ENCODE measurements around the gene ARFGAP2. TPM values are rescaled to one million over a fixed set of nuclear protein-coding genes. Genes with fewer than 3 reads are reported as not detected.
A peak's percentile ranks its signal among the peaks of the same experiment; 100 is the strongest.

ARFGAP2 gene
- total and polyA plus RNA-seq, 2 donors (not counting 3 experiments of a cell fraction or from before 2014, with no cell fraction given) = 78.9 to 108 TPM

DNA sequence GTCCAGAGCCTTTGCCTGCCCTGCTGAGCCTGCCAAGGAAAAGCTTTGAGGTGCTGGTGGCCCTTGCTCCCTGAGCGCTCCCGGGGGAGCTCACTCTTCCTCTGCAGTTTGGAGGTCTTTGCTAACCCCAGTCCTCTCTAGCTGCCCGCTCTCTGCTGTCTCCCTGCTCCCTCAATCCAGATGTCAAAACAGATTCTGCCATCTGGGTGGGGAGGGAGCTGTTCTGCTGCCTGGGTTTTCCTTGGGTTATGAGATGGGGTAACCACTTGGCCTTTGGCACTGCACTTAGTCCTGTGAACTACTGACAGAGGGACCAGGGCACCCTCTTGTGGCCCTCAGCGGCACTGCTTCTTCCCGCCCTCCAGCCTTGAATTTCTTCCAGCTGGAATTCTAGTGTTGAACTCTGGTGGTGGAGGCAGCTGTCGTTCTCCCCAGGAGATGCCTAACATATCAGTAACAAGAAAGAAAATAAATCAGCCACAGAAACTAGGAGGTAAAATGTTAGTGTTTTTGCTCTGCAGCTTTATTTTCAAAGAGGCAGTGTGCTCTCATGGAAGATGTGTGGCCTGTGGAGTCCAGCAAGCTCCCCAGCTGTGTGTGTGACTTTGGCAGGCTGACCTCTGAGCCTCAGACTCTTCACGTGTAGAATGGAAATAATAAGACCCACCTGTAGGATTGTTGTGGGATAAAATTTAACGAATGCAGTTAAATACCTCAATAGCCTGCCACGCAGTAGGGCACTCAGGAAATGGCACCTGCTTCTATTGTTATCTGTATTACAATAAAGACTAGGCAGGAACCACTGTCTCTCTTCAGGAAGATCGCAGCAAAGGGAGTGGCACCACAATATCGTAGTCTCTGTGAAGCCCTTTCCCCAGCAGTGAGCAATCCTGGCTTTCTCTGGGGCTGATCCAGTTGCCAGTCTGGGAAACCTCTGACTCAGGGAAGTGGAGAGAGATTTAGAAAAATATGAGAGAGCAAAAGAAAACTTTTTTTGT is 23.4 kb downstream of the ARFGAP2 start:
- Histone ChIP-seq H2AFZ (ENCODE audit: low read depth, low read length) (no peak overlapping the region), H3K9me3 (replicated peaks; ENCODE audit: control insufficient read depth, insufficient read depth, low read length) (no peaks in the 10 kb centered on the region), H4K20me1 (replicated peaks; ENCODE audit: control insufficient read depth, extremely low read depth, insufficient read depth, low read length) (no peaks in the 10 kb centered on the region), H3K79me2 (ENCODE audit: control insufficient read depth, insufficient read depth, low read length) (no peaks in the 10 kb centered on the region), H3K9me1 (replicated peaks; ENCODE audit: control insufficient read depth, extremely low read depth, insufficient read depth, low read length) (no peaks in the 10 kb centered on the region), H3K4me1 (ENCODE audit: control insufficient read depth, extremely low read depth, insufficient read depth, low read length) (no peaks in the 10 kb centered on the region), H3K27me3 (ENCODE audit: control insufficient read depth in 2 of 2, insufficient read depth in 2 of 2, low read length in 2 of 2) (no peaks in the 10 kb centered on the region), H3K27ac (ENCODE audit: insufficient read depth, low read depth, low read length) (no peak overlapping the region), H3K36me3 (ENCODE audit: control insufficient read depth in 2 of 2, extremely low read depth in 1 of 2, insufficient read depth in 2 of 2, low read length in 2 of 2) (no peaks in the 10 kb centered on the region), H3K9ac (replicated peaks; ENCODE audit: extremely low read depth, insufficient read depth, low read length) (no peak overlapping the region), H3K4me2 (ENCODE audit: insufficient read depth, low read length) (no peak overlapping the region), H3K4me3 (replicated peaks in 1 of 3; ENCODE audit: insufficient read depth in 1 of 3, low read depth in 1 of 3, low read length in 3 of 3) (no peak overlapping the region)
- DNase-seq (ENCODE audit: low read depth, low spot score) (peak; percentile 76), FAIRE-seq (peak; percentile 85)
- ChIA-PET CTCF (interaction anchor here (0.6 to 5.1 kb wide), 56 partner anchors 8 to 354 kb away, joined by 3 to 120 read pairs (median 4); partner anchors contain the start of genes CSTPP1, DDB2 and LRP4), POLR2A (no interaction called here)
- dilution Hi-C loops (cut with MboI; ENCODE audit: extremely low pct_ligation_motif_present, low sequenced_read_pairs) = no loop called here
- intact Hi-C loops (cut with micrococcal nuclease) = loop anchor here (1.0 kb wide), 2 partner anchors 237 to 264 kb away; no protein-coding TSS in a partner anchor
- no TSS peak for BruUV-seq (replicated peaks)
- no peak for TF ChIP-seq JUN (IDR thresholded peaks at IDR 0.05; ENCODE audit: borderline replicate concordance, insufficient read depth, insufficient read length, low read depth)
- TF ChIP-seq, protein P1, sequence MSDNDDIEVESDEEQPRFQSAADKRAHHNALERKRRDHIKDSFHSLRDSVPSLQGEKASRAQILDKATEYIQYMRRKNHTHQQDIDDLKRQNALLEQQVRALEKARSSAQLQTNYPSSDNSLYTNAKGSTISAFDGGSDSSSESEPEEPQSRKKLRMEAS (IDR thresholded peaks at IDR 0.05; ENCODE audit: insufficient read depth, insufficient read length) = no peak
- no peak for TF ChIP-seq POLR2AphosphoS5 (IDR thresholded peaks at IDR 0.05; ENCODE audit: insufficient read depth, low read depth, low read length)
- TF ChIP-seq EZH2 (IDR thresholded peaks at IDR 0.05; ENCODE audit: borderline replicate concordance, low read depth, low read length, severe bottlenecking) = no peak
- no peak for TF ChIP-seq FOS (IDR thresholded peaks at IDR 0.05; ENCODE audit: borderline replicate concordance, insufficient read depth, low read length)
- TF ChIP-seq MYC (IDR thresholded peaks at IDR 0.05; ENCODE audit: low read depth, low read length) = no peak
- TF ChIP-seq, protein P2, sequence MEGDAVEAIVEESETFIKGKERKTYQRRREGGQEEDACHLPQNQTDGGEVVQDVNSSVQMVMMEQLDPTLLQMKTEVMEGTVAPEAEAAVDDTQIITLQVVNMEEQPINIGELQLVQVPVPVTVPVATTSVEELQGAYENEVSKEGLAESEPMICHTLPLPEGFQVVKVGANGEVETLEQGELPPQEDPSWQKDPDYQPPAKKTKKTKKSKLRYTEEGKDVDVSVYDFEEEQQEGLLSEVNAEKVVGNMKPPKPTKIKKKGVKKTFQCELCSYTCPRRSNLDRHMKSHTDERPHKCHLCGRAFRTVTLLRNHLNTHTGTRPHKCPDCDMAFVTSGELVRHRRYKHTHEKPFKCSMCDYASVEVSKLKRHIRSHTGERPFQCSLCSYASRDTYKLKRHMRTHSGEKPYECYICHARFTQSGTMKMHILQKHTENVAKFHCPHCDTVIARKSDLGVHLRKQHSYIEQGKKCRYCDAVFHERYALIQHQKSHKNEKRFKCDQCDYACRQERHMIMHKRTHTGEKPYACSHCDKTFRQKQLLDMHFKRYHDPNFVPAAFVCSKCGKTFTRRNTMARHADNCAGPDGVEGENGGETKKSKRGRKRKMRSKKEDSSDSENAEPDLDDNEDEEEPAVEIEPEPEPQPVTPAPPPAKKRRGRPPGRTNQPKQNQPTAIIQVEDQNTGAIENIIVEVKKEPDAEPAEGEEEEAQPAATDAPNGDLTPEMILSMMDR (IDR thresholded peaks at IDR 0.05; ENCODE audit: extremely low read depth in 1 of 2, insufficient read depth in 1 of 2, low read depth in 1 of 2, low read length in 2 of 2) = peak; percentile 95 to 96
- TF ChIP-seq GATA2 (IDR thresholded peaks at IDR 0.05; ENCODE audit: insufficient read depth, insufficient read length, low read depth, low read length) = no peak
